GM12878 (cell line): ENCODE measurements around the gene CNTNAP2. TPM values are rescaled to one million over a fixed set of nuclear protein-coding genes. Genes with fewer than 3 reads are reported as not detected.

ENCODE experiments used
- ATAC-seq: fragments of 200-7000 bp; cut with Tn5 transposase; 3 replicates; pipeline ENCODE4 v1.9.1; 2020; ENCODE audit warnings: mild to moderate bottlenecking, moderate library complexity
- BruUV-seq: library from RNA; stranded (reverse); fragments of 400-500 nt; replicated peaks from 2 replicates; lab custom pipeline; 2021; lab: Mats Ljungman, UMichigan
- CTCF ChIA-PET: fragments of 300-600 bp; sonication (Branson Sonifier 250); formaldehyde crosslinking; extraction: SDS; loops from one replicate; lab custom pipeline; 2021; ENCODE audit warnings: inconsistent platforms; lab: Yijun Ruan, JAX
- POLR2A ChIA-PET: fragments of 350-600 bp; formaldehyde crosslinking; extraction: SDS; loops from one replicate; lab custom pipeline; 2021; ENCODE audit warnings: inconsistent platforms; lab: Charles Lee
- RAD21 ChIA-PET: fragments of 300-600 bp; sonication (Branson Sonifier 250); formaldehyde crosslinking; loops from one replicate; lab custom pipeline; 2023; ENCODE audit warnings: antibody characterized with exemption; ENCODE audit not compliant: unreplicated experiment; lab: Charles Lee
- SMC1A ChIA-PET: fragments of 300-600 bp; sonication (Branson Sonifier 250); formaldehyde crosslinking; loops from one replicate; lab custom pipeline; 2023; ENCODE audit not compliant: unreplicated experiment, uncharacterized antibody; lab: Charles Lee
- DNase-seq: peaks from one replicate; pipeline ENCODE4 v3.0.0-alpha.2; 2011; ENCODE audit warnings: low read depth, low spot score
- FAIRE-seq: peaks from 3 replicates; lab custom pipeline; 2011; peaks lifted over from hg19 to GRCh38; lab: Jason Lieb, UNC
- H2AFZ ChIP-seq: 2 replicates; pipeline ENCODE4 v1.6.0; 2011; ENCODE audit warnings: low read depth, low read length, control low read depth; ENCODE audit not compliant: control insufficient read depth
- H3K27ac ChIP-seq: 2 replicates; pipeline ENCODE4 v1.5.1; 2011; ENCODE audit warnings: control low read depth; ENCODE audit not compliant: control insufficient read depth, insufficient read depth
- H3K27me3 ChIP-seq, 2 experiments: replicated peaks in 1 of 2; 2 replicates each; pipeline versions ENCODE4 v1.6.0 to v1.6.1; 2011; ENCODE audit warnings: low read length in 1 of 2; ENCODE audit not compliant: control insufficient read depth in 2 of 2, insufficient read depth in 2 of 2
- H3K36me3 ChIP-seq, 2 experiments: 2 replicates each; pipeline ENCODE4 v1.5.1; 2011; ENCODE audit warnings: low read length in 1 of 2; ENCODE audit not compliant: control insufficient read depth in 2 of 2, insufficient read depth in 2 of 2
- H3K4me1 ChIP-seq: 2 replicates; pipeline ENCODE4 v1.6.1; 2011; ENCODE audit warnings: mild to moderate bottlenecking, low read length, moderate library complexity, mixed read lengths; ENCODE audit not compliant: control insufficient read depth, insufficient read depth
- H3K4me2 ChIP-seq: 2 replicates; pipeline ENCODE4 v1.6.0; 2011; ENCODE audit warnings: control low read depth; ENCODE audit not compliant: control insufficient read depth, insufficient read depth
- H3K4me3 ChIP-seq: fragments of 200-600 bp; sonication (generic); 2 replicates; pipeline ENCODE4 v1.5.1; 2016
- H3K79me2 ChIP-seq: 2 replicates; pipeline ENCODE4 v1.6.0; 2011; ENCODE audit warnings: low read length; ENCODE audit not compliant: control insufficient read depth, insufficient read depth
- H3K9ac ChIP-seq: 2 replicates; pipeline ENCODE4 v1.8.0; 2011; ENCODE audit warnings: low read length, control low read depth, mixed read lengths; ENCODE audit not compliant: control insufficient read depth, insufficient read depth
- H3K9me3 ChIP-seq: replicated peaks from 3 replicates; pipeline ENCODE4 v1.5.1; 2011; ENCODE audit warnings: mild to moderate bottlenecking, low read length; ENCODE audit not compliant: control insufficient read depth, insufficient read depth
- H4K20me1 ChIP-seq: 2 replicates; pipeline ENCODE4 v1.6.0; 2011; ENCODE audit not compliant: control insufficient read depth, insufficient read depth
- BACH1 ChIP-seq: fragments of 450-650 bp; IDR thresholded peaks from 2 replicates; pipeline ENCODE4 v1.6.1; 2017; ENCODE audit warnings: mild to moderate bottlenecking, borderline replicate concordance
- BCL11A ChIP-seq: IDR thresholded peaks from 2 replicates; pipeline ENCODE4 v1.6.1; 2011; ENCODE audit warnings: low read depth, low read length
- BHLHE40 ChIP-seq, 2 experiments: fragments of 450-650 bp in 1 of 2; IDR thresholded peaks; 2 replicates each; pipeline ENCODE4 v1.6.1; 2011 to 2017; ENCODE audit warnings: low read depth in 2 of 2, borderline replicate concordance in 1 of 2, improper control_type of control experiment in 1 of 2, low read length in 1 of 2, mild to moderate bottlenecking in 1 of 2
- BRCA1 ChIP-seq: IDR thresholded peaks from 2 replicates; pipeline ENCODE4 v1.6.1; 2011; ENCODE audit warnings: low read depth, low read length, improper control_type of control experiment
- CBX5 ChIP-seq: sonication (generic); IDR thresholded peaks from 2 replicates; pipeline ENCODE4 v1.6.1; 2016; ENCODE audit warnings: low read depth, moderate library complexity, mild to moderate bottlenecking, inconsistent platforms
- ESRRA ChIP-seq: IDR thresholded peaks from 2 replicates; pipeline ENCODE4 v1.6.1; 2012; ENCODE audit warnings: mild to moderate bottlenecking, low read length, improper control_type of control experiment
- ETV6 ChIP-seq, 2 experiments: fragments of 450-650 bp in 1 of 2; IDR thresholded peaks in 1 of 2; conservative IDR thresholded peaks in 1 of 2; 2 replicates each; pipeline ENCODE4 v1.6.1; 2014; ENCODE audit warnings: antibody characterized with exemption in 1 of 2, borderline replicate concordance in 1 of 2, low read depth in 1 of 2, mild to moderate bottlenecking in 1 of 2, moderate library complexity in 1 of 2
- FOXK2 ChIP-seq: fragments of 450-650 bp; IDR thresholded peaks from 2 replicates; pipeline ENCODE4 v1.6.1; 2017; ENCODE audit warnings: mild to moderate bottlenecking, moderate library complexity
- HSF1 ChIP-seq: fragments of 150-350 bp; IDR thresholded peaks from 2 replicates; pipeline ENCODE4 v1.6.1; 2014; ENCODE audit warnings: mild to moderate bottlenecking, low read depth, low read length
- MYC ChIP-seq: IDR thresholded peaks from 2 replicates; pipeline ENCODE4 v1.6.1; 2011; ENCODE audit warnings: mild to moderate bottlenecking, low read length, moderate library complexity, inconsistent platforms; ENCODE audit not compliant: insufficient read depth, insufficient replicate concordance, insufficient read length, severe bottlenecking
- PRDM15 ChIP-seq: fragments of 450-650 bp; formaldehyde crosslinking; IDR thresholded peaks from 2 replicates; pipeline ENCODE4 v1.4.0; 2020; ENCODE audit warnings: mild to moderate bottlenecking, moderate library complexity
- REST ChIP-seq: IDR thresholded peaks from 2 replicates; pipeline ENCODE4 v1.6.1; 2012; ENCODE audit warnings: mild to moderate bottlenecking, low read depth, low read length
- RUNX3 ChIP-seq: IDR thresholded peaks from 2 replicates; pipeline ENCODE4 v1.6.1; 2012; ENCODE audit warnings: low read length, inconsistent platforms
- SMARCA5 ChIP-seq: fragments of 450-650 bp; IDR thresholded peaks from 2 replicates; pipeline ENCODE4 v1.6.1; 2017; ENCODE audit warnings: mild to moderate bottlenecking
- SREBF1 ChIP-seq: IDR thresholded peaks from 2 replicates; pipeline ENCODE4 v1.6.1; 2012; ENCODE audit warnings: mild to moderate bottlenecking, low read length
- SRF ChIP-seq, 2 experiments: IDR thresholded peaks; 2 replicates each; pipeline ENCODE4 v1.6.1; 2011; ENCODE audit warnings: low read depth in 2 of 2, low read length in 2 of 2, mild to moderate bottlenecking in 1 of 2, moderate library complexity in 1 of 2
- TCF12 ChIP-seq: IDR thresholded peaks from 2 replicates; pipeline ENCODE4 v1.6.1; 2011; ENCODE audit warnings: low read depth, mild to moderate bottlenecking, low read length
- ZNF274 ChIP-seq: IDR thresholded peaks from one replicate; pipeline ENCODE4 v1.8.0; 2011; ENCODE audit not compliant: insufficient read length, insufficient read depth
- WGBS: methylation state at CpG from one replicate; pipeline ENCODE4 v1.1.6; 2016; ENCODE audit warnings: low lambda C conversion rate; ENCODE audit not compliant: insufficient replicate concordance, insufficient coverage; ENCODE audit errors: missing lambda C conversion rate; 5-methylcytosine and 5-hydroxymethylcytosine counted together
- in situ Hi-C: fragments of 300-500 bp; cut with MboI; formaldehyde crosslinking; loops from 9 replicates; pipeline ENCODE4 v1.14.3; 2018; ENCODE audit warnings: mixed read lengths
- intact Hi-C: fragments of 100-400 bp; cut with micrococcal nuclease; formaldehyde crosslinking; loops from one replicate; pipeline ENCODE4 v1.14.2; 2022; ENCODE audit not compliant: unreplicated experiment
- polyA plus RNA-seq, 11 experiments: library from polyadenylated mRNA; depleted of rRNA in 4 of 11; unstranded in 6 of 11; stranded (reverse) in 5 of 11; fragments of >200 nt; fragmentation: Nextera tagmentation in 4 of 11; fragmentation: Illumina TruSeq in 1 of 11; extraction: Ambion mirVana in 4 of 11; extraction: Trizol in 1 of 11; gene quantifications; 1 replicate in 1 of 11; 2 replicates in 10 of 11; pipeline versions ENCODE4 v1.2.1 to v1.2.3, GENCODE V29; 2011 to 2016; ENCODE audit warnings: inconsistent platforms in 2 of 11, missing spikeins in 2 of 11, low read depth in 1 of 11
- total RNA-seq, 4 experiments: library from RNA; depleted of rRNA in 3 of 4; stranded (reverse); fragments of >200 nt in 3 of 4; fragmentation: Illumina TruSeq in 1 of 4; extraction: Trizol in 1 of 4; gene quantifications; 2 replicates each; pipeline versions ENCODE4 v1.2.1 to v1.2.3, GENCODE V29; 2013 to 2021

The CNTNAP2 gene
- total and polyA plus RNA-seq, 10 of the 15 experiments (the other 5 are each of a cell fraction or from before 2014, with no cell fraction given) = 0.03 to 0.08 (median 0.03) TPM; not detected in 7

GRCh38 chr7:148118371-148118770 is 2001.8 kb downstream of the CNTNAP2 start:
- no peaks in the 10 kb centered on the region for H3K4me1 ChIP-seq
- ChIA-PET POLR2A (no interaction called here), CTCF (no interaction called here), RAD21 (no interaction called here), SMC1A (no interaction called here)
- no peak overlapping the region for H2AFZ ChIP-seq
- DNase-seq = no peak
- intact Hi-C loops = no loop called here
- no peak overlapping the region for H3K4me2 ChIP-seq
- WGBS = 24% methylated on average over 5 of the region's 5 CpGs
- ATAC-seq = no peak
- no peaks in the 10 kb centered on the region for H3K36me3 ChIP-seq
- no peaks in the 10 kb centered on the region for H3K9me3 ChIP-seq
- no peaks in the 10 kb centered on the region; a peak in 1 of 4 replicates for H3K27me3 ChIP-seq
- no peak overlapping the region for H3K27ac ChIP-seq
- FAIRE-seq = no peak
- H3K79me2 ChIP-seq = no peaks in the 10 kb centered on the region
- no peak overlapping the region for H3K9ac ChIP-seq
- TF ChIP-seq RUNX3 (no peak), CBX5 (no peak), ZNF274 (no peak), ETV6 (conservative IDR thresholded peaks at IDR 0.05 in 1 of 2, IDR thresholded peaks at IDR 0.05 in 1 of 2; ENCODE audit: borderline replicate concordance in 1 of 2, low read depth in 1 of 2) (no peak), REST (no peak), BCL11A (no peak), SRF (IDR thresholded peaks at IDR 0.05; ENCODE audit: low read depth in 2 of 2, low read length in 2 of 2) (no peak), ESRRA (no peak), BACH1 (no peak), BRCA1 (no peak), MYC (no peak), PRDM15 (CRISPR knock-in tag) (no peak), SREBF1 (no peak), BHLHE40 (IDR thresholded peaks at IDR 0.05; ENCODE audit: borderline replicate concordance in 1 of 2, low read depth in 2 of 2, low read length in 1 of 2) (no peak), FOXK2 (no peak), TCF12 (no peak), HSF1 (no peak), SMARCA5 (no peak)
- no peaks in the 10 kb centered on the region for H4K20me1 ChIP-seq
- H3K4me3 ChIP-seq = no peak overlapping the region
- BruUV-seq = no TSS peak
- in situ Hi-C loops = no loop called here
